ENCODE measurements around the gene RIMBP2. TPM values are rescaled to one million over a fixed set of nuclear protein-coding genes. Genes with fewer than 3 reads are reported as not detected.

Gene RIMBP2
- polyA plus RNA-seq, 1 of the 3 experiments (the other 2 are of a cell fraction): 0.90 TPM

DNA sequence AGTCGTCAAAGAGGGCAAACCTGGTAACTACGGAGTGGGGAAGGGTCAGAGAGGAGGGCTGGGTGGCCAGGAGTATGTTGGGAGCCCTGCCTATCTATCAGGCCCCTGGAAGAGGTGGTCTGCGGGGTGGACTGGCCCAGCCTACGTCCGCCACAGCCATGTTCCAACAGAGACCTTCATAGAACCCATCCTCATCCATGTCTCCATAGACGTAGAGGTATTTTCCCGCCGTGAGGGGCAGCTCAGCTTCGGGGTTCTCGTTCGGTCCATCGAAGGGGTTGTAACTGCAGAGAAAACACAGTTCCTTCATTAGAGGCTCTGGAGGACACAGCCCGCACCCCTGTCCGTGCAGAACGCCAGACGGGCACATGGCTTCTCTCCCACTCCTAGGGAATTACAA is 271.1 kb downstream of the RIMBP2 start:
- no peaks in the 10 kb centered on the region for H3K9me3 ChIP-seq

DNA sequence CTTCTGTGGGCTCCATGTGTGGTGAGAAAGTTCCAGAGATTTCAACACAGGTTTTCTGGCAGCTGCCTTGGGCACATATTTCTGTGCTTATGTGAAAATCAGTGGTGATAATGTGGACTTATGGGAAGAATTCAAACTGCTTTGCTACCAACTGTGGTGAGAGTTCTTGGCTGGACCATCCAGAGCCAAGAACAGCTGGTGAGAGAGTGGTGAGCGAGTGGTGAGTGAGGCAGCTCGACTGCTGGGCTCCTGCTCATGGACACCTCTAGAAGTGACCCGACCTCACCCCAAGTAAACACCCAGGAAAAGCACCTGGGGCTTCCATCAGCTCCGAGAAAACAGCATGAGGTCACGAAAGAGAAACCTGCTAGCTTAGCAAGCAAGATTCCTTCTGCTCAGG is 272.0 kb downstream of the RIMBP2 start:
- Histone ChIP-seq H2AFZ (ENCODE audit: low read depth) (no peak overlapping the region), H3K4me1 (ENCODE audit: control insufficient read depth in 1 of 2, insufficient read depth in 2 of 2, low read depth in 1 of 2, low read length in 1 of 2) (no peaks in the 10 kb centered on the region), H3K4me2 (no peak overlapping the region), H3K9me3 (no peaks in the 10 kb centered on the region), H3K9ac (no peak overlapping the region), H3K27me3 (ENCODE audit: insufficient read depth) (no peaks in the 10 kb centered on the region), H3K36me3 (replicated peaks in 1 of 2; ENCODE audit: control insufficient read depth in 1 of 2, insufficient read depth in 2 of 2, low read length in 1 of 2) (peaks cover 0 to 4% of the 10 kb centered on the region in 2 experiments), H3F3A (replicated peaks; ENCODE audit: insufficient read depth) (no peaks in the 10 kb centered on the region), H3K79me2 (ENCODE audit: insufficient read depth) (no peaks in the 10 kb centered on the region), H3K9me2 (no peaks in the 10 kb centered on the region), H3K27ac (ENCODE audit: low read depth in 2 of 2, low read length in 1 of 2) (no peak overlapping the region), H3K4me3 (ENCODE audit: low read depth in 2 of 2, low read length in 1 of 2) (no peak overlapping the region), H4K20me1 (ENCODE audit: insufficient read depth) (no peaks in the 10 kb centered on the region)
- DNase-seq: no peak
- ChIA-PET POLR2A (no interaction called here), CTCF (interaction anchor here (1.1 to 1.4 kb wide), 2 partner anchors 15 to 304 kb away, joined by 3 read pairs; no protein-coding TSS in a partner anchor)
- WGBS (ENCODE audit: low lambda C conversion rate): 18% methylated on average over 5 of the region's 5 CpGs
- no peak for TF ChIP-seq FOXM1 (IDR thresholded peaks at IDR 0.05; ENCODE audit: low read depth)
- TF ChIP-seq ELF1 (IDR thresholded peaks at IDR 0.05): no peak
- no peak for TF ChIP-seq RXRA (IDR thresholded peaks at IDR 0.05; ENCODE audit: borderline replicate concordance, low read depth)
- no peak for TF ChIP-seq GATA2 (CRISPR knock-in tag; IDR thresholded peaks at IDR 0.05)
- TF ChIP-seq FOSL2 (IDR thresholded peaks at IDR 0.05; ENCODE audit: borderline replicate concordance, low read depth): no peak
- TF ChIP-seq RFX5 (IDR thresholded peaks at IDR 0.05; ENCODE audit: low read length): no peak
- TF ChIP-seq YY1 (IDR thresholded peaks at IDR 0.05; ENCODE audit: low read depth): no peak
- TF ChIP-seq, protein P1, sequence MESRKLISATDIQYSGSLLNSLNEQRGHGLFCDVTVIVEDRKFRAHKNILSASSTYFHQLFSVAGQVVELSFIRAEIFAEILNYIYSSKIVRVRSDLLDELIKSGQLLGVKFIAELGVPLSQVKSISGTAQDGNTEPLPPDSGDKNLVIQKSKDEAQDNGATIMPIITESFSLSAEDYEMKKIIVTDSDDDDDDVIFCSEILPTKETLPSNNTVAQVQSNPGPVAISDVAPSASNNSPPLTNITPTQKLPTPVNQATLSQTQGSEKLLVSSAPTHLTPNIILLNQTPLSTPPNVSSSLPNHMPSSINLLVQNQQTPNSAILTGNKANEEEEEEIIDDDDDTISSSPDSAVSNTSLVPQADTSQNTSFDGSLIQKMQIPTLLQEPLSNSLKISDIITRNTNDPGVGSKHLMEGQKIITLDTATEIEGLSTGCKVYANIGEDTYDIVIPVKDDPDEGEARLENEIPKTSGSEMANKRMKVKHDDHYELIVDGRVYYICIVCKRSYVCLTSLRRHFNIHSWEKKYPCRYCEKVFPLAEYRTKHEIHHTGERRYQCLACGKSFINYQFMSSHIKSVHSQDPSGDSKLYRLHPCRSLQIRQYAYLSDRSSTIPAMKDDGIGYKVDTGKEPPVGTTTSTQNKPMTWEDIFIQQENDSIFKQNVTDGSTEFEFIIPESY (IDR thresholded peaks at IDR 0.05; ENCODE audit: borderline replicate concordance, low read depth): no peak
- no peak for TF ChIP-seq GABPA (IDR thresholded peaks at IDR 0.05; ENCODE audit: low read depth)
- no peak for TF ChIP-seq NRF1 (IDR thresholded peaks at IDR 0.05; ENCODE audit: low read depth, low read length)
- TF ChIP-seq RAD21 (IDR thresholded peaks at IDR 0.05; ENCODE audit: low read length): no peak
- TF ChIP-seq NFIC (IDR thresholded peaks at IDR 0.05; ENCODE audit: borderline replicate concordance): no peak
- TF ChIP-seq EP300 (IDR thresholded peaks at IDR 0.05; ENCODE audit: borderline replicate concordance in 1 of 2, low read depth in 1 of 2, low read length in 1 of 2): no peak
- TF ChIP-seq SIN3A (IDR thresholded peaks at IDR 0.05; ENCODE audit: borderline replicate concordance, low read depth, low read length): no peak
- no peak for TF ChIP-seq JUND (IDR thresholded peaks at IDR 0.05)
- TF ChIP-seq, protein P2, sequence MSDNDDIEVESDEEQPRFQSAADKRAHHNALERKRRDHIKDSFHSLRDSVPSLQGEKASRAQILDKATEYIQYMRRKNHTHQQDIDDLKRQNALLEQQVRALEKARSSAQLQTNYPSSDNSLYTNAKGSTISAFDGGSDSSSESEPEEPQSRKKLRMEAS (IDR thresholded peaks at IDR 0.05; ENCODE audit: low read depth): no peak
- no peak for TF ChIP-seq CHD2 (IDR thresholded peaks at IDR 0.05; ENCODE audit: low read length, partially characterized antibody)
- TF ChIP-seq, protein P3, sequence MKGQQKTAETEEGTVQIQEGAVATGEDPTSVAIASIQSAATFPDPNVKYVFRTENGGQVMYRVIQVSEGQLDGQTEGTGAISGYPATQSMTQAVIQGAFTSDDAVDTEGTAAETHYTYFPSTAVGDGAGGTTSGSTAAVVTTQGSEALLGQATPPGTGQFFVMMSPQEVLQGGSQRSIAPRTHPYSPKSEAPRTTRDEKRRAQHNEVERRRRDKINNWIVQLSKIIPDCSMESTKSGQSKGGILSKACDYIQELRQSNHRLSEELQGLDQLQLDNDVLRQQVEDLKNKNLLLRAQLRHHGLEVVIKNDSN (IDR thresholded peaks at IDR 0.05; ENCODE audit: borderline replicate concordance, low read depth): no peak

More for the DNA sequence above, 271.1 kb downstream of the RIMBP2 start:
- H3F3A ChIP-seq (replicated peaks; ENCODE audit: insufficient read depth): no peaks in the 10 kb centered on the region
- H3K36me3 ChIP-seq (replicated peaks in 1 of 2; ENCODE audit: control insufficient read depth in 1 of 2, insufficient read depth in 2 of 2, low read length in 1 of 2): peaks cover 0 to 4% of the 10 kb centered on the region in 2 experiments
- H3K27ac ChIP-seq (ENCODE audit: low read depth in 2 of 2, low read length in 1 of 2): no peak overlapping the region
- ChIA-PET POLR2A (no interaction called here), CTCF (interaction anchor here (0.6 to 1.1 kb wide), 2 partner anchors 14 to 45 kb away, joined by 3 read pairs; no protein-coding TSS in a partner anchor)
- no peaks in the 10 kb centered on the region for H3K9me2 ChIP-seq
- H3K9ac ChIP-seq: no peak overlapping the region
- no peak overlapping the region for H3K4me2 ChIP-seq
- no peaks in the 10 kb centered on the region for H3K27me3 ChIP-seq (ENCODE audit: insufficient read depth)
- DNase-seq: no peak
- no peak for TF ChIP-seq TAF1 (IDR thresholded peaks at IDR 0.05; ENCODE audit: borderline replicate concordance, low read depth, low read length)
- TF ChIP-seq EZH2phosphoT487 (IDR thresholded peaks at IDR 0.05; ENCODE audit: borderline replicate concordance, low read depth): no peak
- no peak for TF ChIP-seq GABPA (IDR thresholded peaks at IDR 0.05; ENCODE audit: low read depth)
- TF ChIP-seq TEAD4 (IDR thresholded peaks at IDR 0.05; ENCODE audit: borderline replicate concordance, insufficient read depth): no peak
- TF ChIP-seq YY1 (IDR thresholded peaks at IDR 0.05; ENCODE audit: low read depth): no peak
- TF ChIP-seq, protein P1 (IDR thresholded peaks at IDR 0.05; ENCODE audit: borderline replicate concordance, low read depth): no peak
- TF ChIP-seq RCOR1 (IDR thresholded peaks at IDR 0.05; ENCODE audit: low read length): no peak
- TF ChIP-seq, protein P3 (IDR thresholded peaks at IDR 0.05; ENCODE audit: borderline replicate concordance, low read depth): no peak
- no peak for TF ChIP-seq JUND (IDR thresholded peaks at IDR 0.05)
- TF ChIP-seq CHD2 (IDR thresholded peaks at IDR 0.05; ENCODE audit: low read length, partially characterized antibody): no peak
- H3K79me2 ChIP-seq (ENCODE audit: insufficient read depth): no peaks in the 10 kb centered on the region
- H2AFZ ChIP-seq (ENCODE audit: low read depth): no peak overlapping the region
- H3K4me3 ChIP-seq (ENCODE audit: low read depth in 2 of 2, low read length in 1 of 2): no peak overlapping the region
- H4K20me1 ChIP-seq (ENCODE audit: insufficient read depth): no peaks in the 10 kb centered on the region
- no peaks in the 10 kb centered on the region for H3K4me1 ChIP-seq (ENCODE audit: control insufficient read depth in 1 of 2, insufficient read depth in 2 of 2, low read depth in 1 of 2, low read length in 1 of 2)
- 56% methylated on average over 10 of the region's 16 CpGs for WGBS (ENCODE audit: low lambda C conversion rate)

Measured in SK-N-SH (cell line).